Activated T-cell treated with anti-CD3 and anti-CD28 coated beads for 48 hours (primary cell): Measurements from ENCODE around the gene NRSN1.
"Not testable (repeated sequence)": the region's sequence is repeated elsewhere in the genome, so short reads cannot be mapped to it uniquely, and the experiment has no call there.

Experiments used
- DNase-seq: peaks from one replicate; pipeline ENCODE4 v3.0.0-alpha.2; 2020; ENCODE audit warnings: low read depth

The NRSN1 gene

DNA sequence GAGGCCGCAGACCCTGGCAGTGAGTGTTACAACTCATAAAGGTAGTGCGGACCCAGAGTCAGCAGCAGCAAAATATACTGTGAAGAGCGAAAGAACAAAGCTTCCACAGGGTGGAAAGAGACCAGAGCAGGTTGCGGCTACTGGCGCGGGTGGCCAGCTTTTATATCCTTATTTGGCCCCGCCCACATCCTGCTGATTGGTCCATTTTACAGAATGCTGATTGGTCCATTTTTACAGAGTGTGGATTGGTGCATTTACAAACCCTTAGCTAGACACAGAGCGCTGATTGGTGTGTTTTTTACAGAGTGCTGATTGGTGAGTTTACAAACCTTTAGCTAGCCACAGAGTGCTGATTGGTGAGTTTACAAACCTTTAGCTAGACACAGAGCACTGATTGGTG is 16.7 kb downstream of the NRSN1 start:
- DNase-seq = not testable (repeated sequence)

DNA sequence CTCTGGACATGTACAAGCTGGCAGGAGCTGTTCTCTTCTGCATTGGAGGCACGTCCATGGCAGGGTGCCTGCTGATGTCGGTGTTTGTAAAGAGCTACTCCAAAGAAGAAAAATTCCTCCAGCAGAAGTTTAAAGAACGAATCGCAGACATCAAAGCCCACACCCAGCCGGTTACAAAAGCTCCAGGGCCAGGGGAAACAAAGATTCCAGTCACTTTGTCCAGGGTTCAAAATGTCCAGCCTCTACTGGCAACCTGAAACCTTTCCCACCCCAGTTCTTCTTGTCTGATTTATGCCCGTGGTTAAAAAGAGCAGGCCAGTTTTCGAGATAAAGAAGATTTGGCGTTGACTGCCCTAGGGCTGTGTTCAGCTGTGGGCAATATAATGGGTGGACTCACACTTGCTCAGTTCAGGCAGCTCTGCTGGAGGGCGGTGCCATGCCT is 19.7 kb downstream of the NRSN1 start:
- no peak for DNase-seq

DNA sequence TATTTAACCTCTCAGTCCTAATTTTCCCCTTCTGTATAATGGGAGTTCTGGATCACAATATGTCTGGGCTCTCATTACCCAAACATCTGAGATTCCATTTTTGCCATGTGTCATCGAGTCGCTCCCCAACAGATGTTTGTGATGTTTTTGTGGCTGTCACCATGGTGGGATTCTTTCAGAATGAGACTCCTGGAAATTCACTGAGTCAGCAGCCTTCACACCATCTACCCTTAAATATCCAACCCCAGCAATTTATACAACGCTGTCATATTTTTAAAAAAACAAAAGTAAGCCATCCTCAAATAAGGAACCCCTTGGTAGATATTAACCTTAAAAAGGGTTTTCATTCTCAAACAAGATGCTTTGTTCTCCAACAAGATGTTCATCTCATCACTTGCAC is 20.9 kb downstream of the NRSN1 start:
- no peak for DNase-seq

DNA sequence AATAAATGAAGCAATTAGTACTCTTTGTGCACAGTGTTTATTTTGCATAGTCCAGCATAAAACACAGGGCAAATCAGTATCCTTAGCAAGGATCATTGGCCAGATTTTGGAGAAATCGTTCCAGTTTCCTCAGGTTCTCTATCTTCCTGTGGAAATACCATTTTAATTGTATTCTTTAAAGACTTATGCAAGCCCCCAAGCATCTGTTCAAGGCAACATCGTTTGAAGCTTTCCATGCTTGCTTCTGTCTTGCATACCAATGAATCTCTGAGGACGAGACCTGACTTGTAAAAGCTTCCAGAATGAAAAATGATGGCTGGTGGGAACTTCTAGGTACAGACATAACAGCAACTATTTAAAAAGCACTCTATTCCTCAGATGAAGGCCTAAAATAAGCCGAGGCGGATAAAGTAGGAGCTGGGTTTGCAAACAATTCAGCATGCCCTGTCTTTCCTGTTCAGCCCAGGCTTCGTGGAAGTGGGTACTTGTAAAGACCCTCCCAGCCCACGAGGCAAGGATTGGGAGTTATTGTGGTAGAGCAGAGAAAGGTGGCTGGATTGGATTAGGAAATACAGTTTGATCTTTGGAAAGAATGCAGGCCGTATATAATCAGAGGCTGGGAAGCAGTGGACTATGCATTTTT is 21.6 kb downstream of the NRSN1 start:
- DNase-seq = no peak

DNA sequence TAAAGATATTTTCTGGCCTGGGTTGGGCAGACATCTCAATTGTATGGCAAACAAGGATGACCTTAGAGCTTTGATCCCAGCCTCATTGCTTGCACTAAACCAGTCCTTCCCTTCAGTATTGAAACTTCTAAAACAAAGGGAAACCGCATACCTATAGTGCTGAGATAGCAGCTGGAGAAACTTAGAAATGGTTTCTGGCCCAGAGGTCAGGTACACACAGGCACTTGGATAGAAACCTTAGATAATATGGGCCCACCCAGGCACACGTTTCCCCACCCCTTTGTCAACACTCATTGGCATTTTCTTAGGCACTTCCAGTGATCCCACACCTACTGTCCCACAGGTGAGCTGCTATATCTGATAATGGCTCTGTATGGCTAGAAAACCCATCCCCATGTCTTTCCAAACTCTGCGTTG is 22.1 kb downstream of the NRSN1 start:
- no peak for DNase-seq

DNA sequence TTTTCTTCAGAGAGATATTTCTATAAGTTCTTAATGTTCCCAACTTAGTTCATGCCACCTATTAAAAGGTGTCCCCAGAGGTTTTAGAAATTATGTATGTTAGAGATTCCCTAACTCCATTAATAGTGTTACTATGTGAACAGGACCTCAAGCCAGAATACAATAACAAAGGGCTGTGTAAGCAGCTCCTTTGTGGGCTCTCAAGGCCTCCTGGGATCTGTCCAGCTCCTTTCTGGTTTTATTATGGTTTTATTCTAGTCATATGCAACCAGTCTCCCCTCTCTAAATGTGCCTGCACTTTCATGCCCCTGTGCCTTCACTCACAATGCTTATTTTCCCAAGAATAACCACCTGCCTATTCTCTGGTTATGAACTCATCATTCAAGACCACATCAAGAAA is 22.7 kb downstream of the NRSN1 start:
- no peak for DNase-seq

DNA sequence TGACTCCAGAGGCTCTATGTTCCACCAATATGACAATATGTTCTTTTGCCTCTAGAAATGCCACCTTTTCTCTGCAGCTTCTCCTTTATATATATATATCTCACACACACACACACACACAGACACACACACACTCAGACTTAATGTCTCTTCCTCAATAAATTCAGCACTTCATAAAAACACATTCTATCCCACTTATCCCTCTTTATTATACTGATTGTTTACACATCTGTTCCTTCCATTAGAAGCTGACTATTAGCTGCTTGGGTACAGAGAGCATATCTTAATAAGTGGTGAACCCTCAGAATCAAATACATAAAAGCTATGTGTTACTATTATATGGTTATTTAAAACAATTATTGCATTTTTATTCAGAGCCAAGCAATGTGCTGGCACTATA is 23.3 kb downstream of the NRSN1 start:
- DNase-seq = no peak

DNA sequence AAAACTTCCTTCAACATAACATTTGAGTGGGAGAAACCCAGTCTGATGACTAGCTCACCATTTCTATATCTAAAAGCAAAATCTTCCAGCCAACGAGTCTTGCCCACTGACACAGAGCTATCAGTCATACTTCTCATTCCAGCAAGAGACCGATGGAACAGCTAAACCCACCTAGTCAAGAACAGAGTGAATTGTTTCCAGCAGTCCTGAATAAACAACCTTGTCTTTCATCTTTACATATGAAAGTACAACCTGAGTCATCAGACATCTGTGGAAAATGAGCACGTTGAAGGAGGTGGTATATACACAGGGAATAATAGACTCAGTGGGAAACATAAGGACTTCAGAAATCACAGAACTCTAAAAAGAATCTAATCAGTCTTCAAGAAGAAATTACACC is 23.8 kb downstream of the NRSN1 start:
- DNase-seq = no peak

DNA sequence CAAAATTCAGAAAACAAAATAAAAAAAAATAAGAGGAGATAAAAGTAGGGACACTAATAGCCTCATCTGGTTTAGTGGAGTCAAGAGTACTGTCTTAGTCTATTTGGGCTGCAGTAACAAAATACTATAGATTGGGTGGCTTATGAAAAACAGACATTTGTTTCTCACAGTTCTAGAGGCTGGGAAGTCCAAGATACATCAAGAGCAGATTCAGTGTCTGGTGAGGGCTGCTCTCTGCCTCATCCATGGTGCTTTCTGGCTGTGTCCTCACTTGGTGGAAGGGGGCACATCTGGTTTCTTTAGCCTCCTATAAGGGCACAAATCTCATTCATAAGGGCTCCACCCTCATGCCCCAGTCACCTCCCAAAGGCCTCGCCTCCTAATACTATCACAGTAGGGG is 26.0 kb downstream of the NRSN1 start:
- DNase-seq = no peak

DNA sequence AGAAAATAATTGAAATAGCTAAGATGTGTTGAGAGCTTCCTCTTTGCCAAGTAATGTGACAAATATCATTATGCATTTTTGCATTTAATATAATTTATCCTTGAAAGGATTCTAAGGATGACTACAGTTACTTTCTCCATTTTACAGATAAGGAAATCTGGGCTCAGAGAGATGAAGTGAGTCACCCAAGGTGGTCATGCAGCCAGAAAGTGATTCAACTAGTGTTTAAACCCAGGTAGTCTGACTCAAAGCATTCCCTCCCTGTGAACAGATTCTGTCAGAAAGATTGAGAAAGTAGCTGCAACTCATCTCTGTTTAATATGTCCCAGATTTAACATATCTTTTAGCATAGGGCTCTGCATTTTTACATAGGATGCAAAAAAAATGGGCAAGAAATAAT is 28.1 kb downstream of the NRSN1 start:
- DNase-seq = no peak

DNA sequence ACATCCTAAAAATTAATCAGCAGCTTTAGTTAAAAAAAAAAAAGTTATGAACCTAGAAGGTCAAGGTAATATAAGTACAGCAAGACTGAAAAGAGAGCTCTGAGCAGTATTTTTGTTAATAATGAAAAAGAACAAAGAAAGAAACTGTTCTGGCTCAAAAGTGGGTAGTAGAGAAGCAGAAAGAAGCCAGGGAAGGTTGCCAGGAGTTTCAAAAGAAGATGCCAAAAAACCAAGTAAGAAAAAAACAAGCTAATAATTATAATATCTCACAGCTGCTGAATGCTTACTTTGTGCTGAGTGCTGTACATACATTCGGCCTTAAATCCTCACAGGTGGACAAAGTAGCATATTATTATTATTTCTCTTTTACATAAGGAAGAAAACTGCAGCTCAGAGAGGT is 31.9 kb downstream of the NRSN1 start:
- DNase-seq = no peak

DNA sequence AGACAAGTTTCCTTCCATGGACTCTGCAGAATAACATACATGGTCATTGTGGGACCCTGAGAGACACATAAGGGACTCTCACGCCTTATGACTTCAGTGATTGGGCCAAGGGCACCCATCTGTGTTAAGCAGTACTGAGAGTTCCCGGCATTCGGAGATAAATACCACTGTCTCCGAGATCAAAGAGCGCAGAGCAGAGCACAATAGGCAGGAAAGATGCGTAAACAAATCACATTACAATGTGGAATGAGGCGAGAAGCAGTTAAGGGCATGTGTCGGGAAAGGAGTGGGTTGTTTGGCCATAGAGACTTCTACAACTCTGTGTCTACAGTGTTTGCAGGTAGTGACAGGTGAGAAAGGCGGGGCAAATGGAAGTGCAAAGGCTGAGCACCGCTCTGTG is 57.6 kb downstream of the NRSN1 start:
- DNase-seq = no peak

DNA sequence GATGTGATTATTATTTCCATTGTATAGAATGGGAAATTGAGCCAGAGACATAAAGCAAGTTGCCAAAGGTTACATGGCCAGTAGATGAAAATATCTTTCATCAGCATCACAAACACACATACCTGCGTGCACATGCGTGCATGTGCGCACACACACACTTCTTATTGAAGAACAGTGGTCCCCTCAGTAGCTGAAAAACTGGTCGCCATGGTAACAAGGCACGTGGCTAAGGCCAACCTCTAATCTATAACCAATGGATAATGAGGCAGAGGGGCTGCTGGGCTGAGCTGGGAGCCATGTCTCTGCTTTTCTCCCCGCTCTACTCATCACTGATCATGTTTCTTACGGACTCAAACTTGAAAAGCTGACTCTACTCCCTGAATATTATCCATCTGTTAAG is 60.3 kb downstream of the NRSN1 start:
- DNase-seq = no peak

DNA sequence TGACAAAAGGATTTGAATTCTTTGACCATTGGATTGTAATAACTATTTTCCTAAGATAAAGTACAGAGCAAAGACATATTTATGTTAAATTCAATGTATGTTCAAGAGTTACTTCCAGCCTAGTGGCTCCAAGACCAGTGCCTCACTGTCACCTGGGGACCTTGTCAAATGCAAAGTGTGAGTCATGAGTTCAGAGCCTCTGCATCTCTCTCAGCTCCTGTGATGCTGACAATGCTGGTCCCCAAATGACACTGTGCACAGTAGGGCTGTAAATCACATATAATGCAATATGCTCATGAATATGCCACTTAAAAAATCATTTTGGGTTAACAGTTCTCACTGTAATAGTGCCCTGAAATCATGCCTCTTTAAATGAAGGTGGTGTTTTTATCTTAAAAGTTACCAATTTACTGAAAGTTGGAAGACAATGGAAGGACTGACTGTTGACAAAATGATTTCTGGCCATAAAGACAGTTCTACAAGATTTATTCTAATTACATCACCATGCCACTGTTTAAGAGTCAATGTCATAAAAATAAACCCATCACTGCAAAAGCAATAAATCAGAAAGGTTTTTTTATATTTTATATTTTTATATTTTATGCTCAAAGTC is 62.1 kb downstream of the NRSN1 start:
- DNase-seq = no peak

DNA sequence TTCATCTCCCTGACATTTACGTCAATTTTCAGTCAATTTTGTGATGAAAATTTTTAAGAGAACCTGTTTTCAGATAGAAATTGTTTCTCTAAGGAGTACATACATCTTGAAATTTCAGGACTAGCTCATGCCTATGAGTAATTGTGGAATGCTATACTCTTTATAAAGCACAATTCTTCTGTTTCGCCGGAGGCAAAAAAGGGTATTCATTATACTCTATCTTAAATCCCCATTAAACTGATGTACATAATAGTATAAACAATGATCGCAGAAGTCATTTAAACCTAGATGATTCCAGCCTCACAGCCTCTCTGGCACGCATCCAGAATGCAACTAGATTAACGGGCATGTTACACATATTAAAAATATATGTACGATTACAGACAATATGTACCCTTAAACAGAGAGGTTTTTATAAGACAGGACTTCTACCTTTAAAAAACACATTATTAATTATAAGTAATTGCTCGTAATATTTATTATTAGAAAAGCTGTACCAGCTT is 62.6 kb downstream of the NRSN1 start:
- no peak for DNase-seq

DNA sequence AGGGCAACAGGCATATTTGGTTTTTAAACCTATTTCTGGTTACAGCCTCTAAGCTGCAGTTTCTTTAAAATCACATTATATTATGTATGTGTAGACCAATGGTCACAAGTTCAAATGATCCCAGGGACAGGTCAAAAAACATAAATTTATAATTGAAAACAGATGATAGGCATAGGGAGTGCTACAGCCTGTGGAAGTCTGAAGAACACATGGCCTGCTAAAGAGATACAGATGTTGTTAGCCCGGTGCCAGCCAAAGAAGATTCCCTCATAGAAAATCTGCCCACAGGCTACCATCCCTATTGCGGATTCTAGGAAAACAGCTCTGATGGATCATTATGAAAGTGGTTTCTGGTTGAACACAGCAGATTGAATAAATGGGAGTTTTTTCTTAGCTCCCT is 65.3 kb downstream of the NRSN1 start:
- DNase-seq = no peak

DNA sequence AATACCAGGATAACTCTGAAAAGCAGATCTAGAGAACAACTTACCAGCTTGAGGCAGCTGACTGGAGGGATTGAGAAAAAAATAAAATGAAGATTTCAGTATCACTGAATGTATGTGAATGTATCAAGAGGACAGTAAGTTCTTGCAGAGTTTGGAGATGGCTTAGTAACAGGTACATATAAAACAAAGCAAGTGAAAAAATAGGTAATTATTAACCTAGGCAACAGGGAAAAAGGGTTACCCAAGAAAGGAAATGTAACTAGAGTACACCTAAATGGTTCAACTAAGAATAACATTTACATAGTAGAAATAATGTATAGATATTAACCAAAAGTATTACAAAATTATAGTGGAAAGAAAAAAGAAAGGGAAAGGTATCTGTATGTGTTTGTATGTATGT is 67.3 kb downstream of the NRSN1 start:
- no peak for DNase-seq

DNA sequence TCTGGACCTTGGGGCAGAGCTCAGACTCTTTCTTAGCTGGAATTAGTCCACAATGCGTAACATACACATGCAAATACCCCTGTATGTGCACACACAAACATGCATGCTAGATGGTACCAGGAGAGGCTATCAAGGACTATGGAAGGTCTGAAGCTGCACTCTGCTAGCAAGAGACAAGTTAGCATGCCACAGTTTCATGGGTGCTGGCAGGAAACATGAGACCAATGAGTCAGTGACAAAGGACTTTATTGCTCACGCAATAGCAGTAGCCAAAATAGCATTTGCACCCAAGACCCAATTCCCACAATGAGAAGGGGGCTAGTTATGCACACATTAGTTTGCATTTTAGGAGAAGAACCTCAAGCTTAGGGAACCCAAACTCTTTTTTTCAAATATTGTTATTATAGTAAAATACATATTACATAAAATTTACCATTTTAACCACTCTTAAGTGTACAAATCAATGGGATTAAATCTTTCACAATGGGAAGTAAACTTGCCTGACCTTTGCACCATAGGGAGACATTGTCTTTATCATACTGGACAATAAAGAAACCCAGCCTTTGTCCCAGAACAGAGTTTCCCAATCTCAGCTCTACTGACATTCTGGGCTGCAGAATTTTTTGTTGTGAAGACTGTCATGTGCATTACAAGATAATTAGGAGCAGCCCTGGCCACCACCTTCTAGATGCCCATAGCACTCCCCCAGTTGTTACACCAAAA is 69.1 kb downstream of the NRSN1 start:
- DNase-seq = no peak

DNA sequence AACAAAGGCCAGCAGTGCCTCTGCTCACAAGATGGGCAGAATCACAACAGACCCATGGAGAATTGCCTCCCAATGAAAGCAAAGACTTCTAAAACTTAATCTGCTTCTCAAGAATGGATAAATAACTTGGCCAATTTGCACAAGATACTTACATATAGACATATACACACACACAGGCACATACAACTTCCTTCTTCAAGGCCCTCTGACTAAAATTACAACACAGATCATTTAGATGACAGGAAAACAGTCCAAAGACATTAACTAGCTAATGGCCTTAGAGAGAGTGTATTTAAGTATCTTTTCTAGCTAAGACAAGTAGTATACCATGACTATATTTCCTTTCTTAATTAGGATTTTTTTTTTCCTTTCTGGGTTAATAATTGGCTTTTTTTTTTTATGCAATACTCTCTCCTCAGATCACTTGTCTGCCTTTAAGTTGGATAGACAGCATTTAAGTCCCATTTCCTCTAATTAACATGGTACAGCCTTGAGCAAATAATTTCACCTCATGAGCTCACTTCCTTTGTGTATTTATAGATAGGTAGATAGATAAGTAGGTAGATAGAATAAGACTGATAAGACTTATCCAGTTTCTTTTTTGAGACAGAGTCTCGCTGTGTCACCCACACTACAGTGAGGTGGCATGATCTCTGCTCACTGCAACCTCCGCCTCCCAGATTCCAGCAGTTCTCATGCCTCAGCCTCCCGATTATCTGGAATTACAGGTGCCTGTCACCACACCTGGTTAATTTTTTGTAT is 70.0 kb downstream of the NRSN1 start:
- DNase-seq = no peak
